ENCODE results near the gene CEP83.

- TF ChIP-seq, protein P1, sequence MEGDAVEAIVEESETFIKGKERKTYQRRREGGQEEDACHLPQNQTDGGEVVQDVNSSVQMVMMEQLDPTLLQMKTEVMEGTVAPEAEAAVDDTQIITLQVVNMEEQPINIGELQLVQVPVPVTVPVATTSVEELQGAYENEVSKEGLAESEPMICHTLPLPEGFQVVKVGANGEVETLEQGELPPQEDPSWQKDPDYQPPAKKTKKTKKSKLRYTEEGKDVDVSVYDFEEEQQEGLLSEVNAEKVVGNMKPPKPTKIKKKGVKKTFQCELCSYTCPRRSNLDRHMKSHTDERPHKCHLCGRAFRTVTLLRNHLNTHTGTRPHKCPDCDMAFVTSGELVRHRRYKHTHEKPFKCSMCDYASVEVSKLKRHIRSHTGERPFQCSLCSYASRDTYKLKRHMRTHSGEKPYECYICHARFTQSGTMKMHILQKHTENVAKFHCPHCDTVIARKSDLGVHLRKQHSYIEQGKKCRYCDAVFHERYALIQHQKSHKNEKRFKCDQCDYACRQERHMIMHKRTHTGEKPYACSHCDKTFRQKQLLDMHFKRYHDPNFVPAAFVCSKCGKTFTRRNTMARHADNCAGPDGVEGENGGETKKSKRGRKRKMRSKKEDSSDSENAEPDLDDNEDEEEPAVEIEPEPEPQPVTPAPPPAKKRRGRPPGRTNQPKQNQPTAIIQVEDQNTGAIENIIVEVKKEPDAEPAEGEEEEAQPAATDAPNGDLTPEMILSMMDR (IDR thresholded peaks at IDR 0.05): no peak
- TF ChIP-seq EP300 (IDR thresholded peaks at IDR 0.05) (no peak), POLR2A (IDR thresholded peaks at IDR 0.05; ENCODE audit: low read depth) (no peak)
Measured at GRCh38 chr12:94269316-94269999, 190.2 kb downstream of the CEP83 start.
